PC-3 (cell line): ENCODE measurements around the gene EVPLL. TPM values are rescaled to one million over a fixed set of nuclear protein-coding genes. Genes with fewer than 3 reads are reported as not detected.
"Not testable (repeated sequence)": the region's sequence is repeated elsewhere in the genome, so short reads cannot be mapped to it uniquely, and the experiment has no call there.

ENCODE experiments used
- ATAC-seq: fragments of 200-7000 bp; cut with Tn5 transposase; 2 replicates; pipeline ENCODE4 v1.9.1; 2020; ENCODE audit warnings: mild to moderate bottlenecking, moderate library complexity
- BruUV-seq: library from RNA; stranded (reverse); fragments of 400-500 nt; replicated peaks from 2 replicates; lab custom pipeline; 2021; lab: Mats Ljungman, UMichigan
- CTCF ChIA-PET: fragments of 300-600 bp; sonication (Branson Sonifier 250); formaldehyde crosslinking; loops from one replicate; lab custom pipeline; 2022; ENCODE audit warnings: antibody characterized with exemption; lab: Charles Lee
- POLR2A ChIA-PET: fragments of 300-600 bp; sonication (Branson Sonifier 250); formaldehyde crosslinking; loops from one replicate; lab custom pipeline; 2022; ENCODE audit warnings: antibody characterized with exemption; ENCODE audit not compliant: unreplicated experiment; lab: Charles Lee
- DNase-seq: peaks from one replicate; pipeline ENCODE4 v3.0.0-alpha.2; 2015
- H2AFZ ChIP-seq: fragments of 300-600 bp; sonication (generic); 2 replicates; pipeline ENCODE4 v1.6.0; 2016; ENCODE audit warnings: antibody characterized with exemption, low read length
- H3F3A ChIP-seq: fragments of 300-600 bp; sonication (generic); one replicate; pipeline ENCODE4 v1.6.0; 2017; ENCODE audit warnings: antibody characterized with exemption, low read length, control low read depth, mild to moderate bottlenecking; ENCODE audit not compliant: unreplicated experiment
- H3K27ac ChIP-seq: fragments of 300-600 bp; sonication (generic); 2 replicates; pipeline ENCODE4 v1.5.1; 2016; ENCODE audit warnings: mild to moderate bottlenecking, low read length
- H3K27me3 ChIP-seq: fragments of 300-600 bp; sonication (generic); 2 replicates; pipeline ENCODE4 v1.6.1; 2016; ENCODE audit warnings: low read length, mixed read lengths
- H3K36me3 ChIP-seq: fragments of 300-600 bp; sonication (generic); 2 replicates; pipeline ENCODE4 v1.6.1; 2016; ENCODE audit warnings: low read depth, mixed run types, low read length, mixed read lengths
- H3K4me1 ChIP-seq: fragments of 300-600 bp; sonication (generic); 2 replicates; pipeline ENCODE4 v1.5.1; 2016; ENCODE audit warnings: low read length; ENCODE audit not compliant: insufficient read depth
- H3K4me2 ChIP-seq: fragments of 300-600 bp; sonication (generic); 2 replicates; pipeline ENCODE4 v1.6.0; 2016; ENCODE audit warnings: low read length
- H3K4me3 ChIP-seq: fragments of 300-600 bp; sonication (generic); 2 replicates; pipeline ENCODE4 v1.5.1; 2016; ENCODE audit warnings: mild to moderate bottlenecking, low read length, mixed read lengths
- H3K79me2 ChIP-seq: fragments of 300-600 bp; sonication (generic); 2 replicates; pipeline ENCODE4 v1.6.1; 2017; ENCODE audit warnings: low read length, mixed read lengths
- H3K9ac ChIP-seq: fragments of 300-600 bp; sonication (generic); 2 replicates; pipeline ENCODE4 v1.6.0; 2016; ENCODE audit warnings: mild to moderate bottlenecking, low read length
- H3K9me2 ChIP-seq: fragments of 300-600 bp; sonication (generic); replicated peaks from 2 replicates; pipeline ENCODE4 v1.6.1; 2016; ENCODE audit warnings: mixed run types, low read length, mixed read lengths
- H3K9me3 ChIP-seq: fragments of 300-600 bp; sonication (generic); 2 replicates; pipeline ENCODE4 v1.6.1; 2016; ENCODE audit warnings: low read length, mixed read lengths
- H4K20me1 ChIP-seq: fragments of 300-600 bp; sonication (generic); 2 replicates; pipeline ENCODE4 v1.6.1; 2016; ENCODE audit warnings: low read length, mixed read lengths
- EZH2 ChIP-seq: fragments of 300-600 bp; sonication (generic); IDR thresholded peaks from one replicate; pipeline ENCODE4 v1.6.1; 2017; ENCODE audit warnings: antibody characterized with exemption, mild to moderate bottlenecking, low read length; ENCODE audit not compliant: unreplicated experiment
- EZH2phosphoT487 ChIP-seq: fragments of 300-600 bp; sonication (generic); IDR thresholded peaks from 2 replicates; pipeline ENCODE4 v1.6.1; 2018; ENCODE audit warnings: mild to moderate bottlenecking, antibody characterized with exemption, low read length, borderline replicate concordance
- intact Hi-C: fragments of 100-400 bp; cut with micrococcal nuclease; formaldehyde crosslinking; loops from 2 replicates; pipeline ENCODE4 v1.9.0; 2023
- total RNA-seq: library from RNA; depleted of rRNA; stranded (reverse); fragments of >200 nt; gene quantifications from 2 replicates; pipeline ENCODE4 v1.2.3, GENCODE V29; 2014
- TF ChIP-seq, protein P1 (sequence below): fragments of 300-600 bp; sonication (generic); conservative IDR thresholded peaks from 2 replicates; pipeline ENCODE4 v1.5.1; 2017; ENCODE audit warnings: antibody characterized with exemption, low read depth, mild to moderate bottlenecking, low read length

EVPLL gene
- total RNA-seq, 1 experiment from 2014 or later: 1.3 TPM

- H3K79me2 ChIP-seq: no peaks in the 10 kb centered on the region
- BruUV-seq: no TSS peak
- no peaks in the 10 kb centered on the region for H4K20me1 ChIP-seq
- no peak overlapping the region for H2AFZ ChIP-seq
- no peak for TF ChIP-seq EZH2
- TF ChIP-seq EZH2phosphoT487: no peak
- peaks cover 12% of the 10 kb centered on the region for H3K4me1 ChIP-seq
- intact Hi-C loops: no loop called here
- no peak overlapping the region for H3K4me3 ChIP-seq
- no peak overlapping the region for H3K9ac ChIP-seq
- H3F3A ChIP-seq: no peaks in the 10 kb centered on the region
- H3K27me3 ChIP-seq: no peaks in the 10 kb centered on the region
- H3K9me3 ChIP-seq: no peaks in the 10 kb centered on the region
- no peak overlapping the region for H3K27ac ChIP-seq
- no peaks in the 10 kb centered on the region for H3K9me2 ChIP-seq
- POLR2A ChIA-PET: no interaction called here
- ATAC-seq: no peak
- CTCF ChIA-PET: no interaction called here
- peak; percentile 9 for DNase-seq
- no peak overlapping the region for H3K4me2 ChIP-seq
- H3K36me3 ChIP-seq: no peaks in the 10 kb centered on the region
Measured at GRCh38 chr17:18374216-18374615, 3.4 kb upstream of the EVPLL start.

GRCh38 chr17:18378205-18378505 lies 577 bp downstream of the EVPLL start:
- CTCF ChIA-PET: no interaction called here
- H3K4me3 ChIP-seq: no peak overlapping the region
- TF ChIP-seq EZH2: no peak
- TF ChIP-seq EZH2phosphoT487: no peak
- TF ChIP-seq, protein P1, sequence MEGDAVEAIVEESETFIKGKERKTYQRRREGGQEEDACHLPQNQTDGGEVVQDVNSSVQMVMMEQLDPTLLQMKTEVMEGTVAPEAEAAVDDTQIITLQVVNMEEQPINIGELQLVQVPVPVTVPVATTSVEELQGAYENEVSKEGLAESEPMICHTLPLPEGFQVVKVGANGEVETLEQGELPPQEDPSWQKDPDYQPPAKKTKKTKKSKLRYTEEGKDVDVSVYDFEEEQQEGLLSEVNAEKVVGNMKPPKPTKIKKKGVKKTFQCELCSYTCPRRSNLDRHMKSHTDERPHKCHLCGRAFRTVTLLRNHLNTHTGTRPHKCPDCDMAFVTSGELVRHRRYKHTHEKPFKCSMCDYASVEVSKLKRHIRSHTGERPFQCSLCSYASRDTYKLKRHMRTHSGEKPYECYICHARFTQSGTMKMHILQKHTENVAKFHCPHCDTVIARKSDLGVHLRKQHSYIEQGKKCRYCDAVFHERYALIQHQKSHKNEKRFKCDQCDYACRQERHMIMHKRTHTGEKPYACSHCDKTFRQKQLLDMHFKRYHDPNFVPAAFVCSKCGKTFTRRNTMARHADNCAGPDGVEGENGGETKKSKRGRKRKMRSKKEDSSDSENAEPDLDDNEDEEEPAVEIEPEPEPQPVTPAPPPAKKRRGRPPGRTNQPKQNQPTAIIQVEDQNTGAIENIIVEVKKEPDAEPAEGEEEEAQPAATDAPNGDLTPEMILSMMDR: no peak

DNA sequence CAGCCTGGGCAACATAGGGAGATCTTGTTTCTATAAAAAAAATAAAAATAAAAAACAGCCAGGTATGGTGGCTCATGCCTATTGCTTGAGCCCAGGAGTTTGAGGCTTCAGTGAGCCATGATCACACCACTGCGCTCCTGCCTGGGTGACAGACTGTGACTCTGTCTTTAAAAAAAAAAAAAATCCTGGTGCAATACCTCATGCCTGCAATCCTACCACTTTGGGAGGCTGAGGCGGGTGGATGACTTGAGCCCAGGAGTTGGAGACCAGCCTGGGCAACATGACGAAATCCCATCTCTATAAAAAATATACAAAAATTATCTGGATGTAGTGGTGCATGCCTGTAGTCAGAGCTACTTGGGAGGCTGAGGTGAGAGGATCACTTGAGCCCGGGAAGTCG lies 1.0 kb downstream of the EVPLL start:
- CTCF ChIA-PET, H3K4me3 ChIP-seq, H3K27ac ChIP-seq, H3K27me3 ChIP-seq, H3K9me3 ChIP-seq, H4K20me1 ChIP-seq, DNase-seq, H2AFZ ChIP-seq, H3F3A ChIP-seq, H3K4me2 ChIP-seq, intact Hi-C loops, H3K9ac ChIP-seq, BruUV-seq, ATAC-seq, POLR2A ChIA-PET, H3K9me2 ChIP-seq, H3K36me3 ChIP-seq, H3K79me2 ChIP-seq: not testable (repeated sequence)
- peaks cover 12% of the 10 kb centered on the region for H3K4me1 ChIP-seq

More at GRCh38 chr17:18378205-18378505, 577 bp downstream of the EVPLL start:
- peak overlapping the region; percentile 69; the same call in 1 of the 2 replicates for H3K4me2 ChIP-seq
- no peak overlapping the region for H3K9ac ChIP-seq
- POLR2A ChIA-PET: no interaction called here
- no peak overlapping the region for H3K27ac ChIP-seq
- no peaks in the 10 kb centered on the region for H3F3A ChIP-seq
- H2AFZ ChIP-seq: no peak overlapping the region
- H3K9me3 ChIP-seq: no peaks in the 10 kb centered on the region
- H3K4me1 ChIP-seq: peaks cover 12% of the 10 kb centered on the region
- DNase-seq (no peak), ATAC-seq (no peak)
- no peaks in the 10 kb centered on the region for H3K79me2 ChIP-seq
- no peaks in the 10 kb centered on the region for H3K9me2 ChIP-seq
- H3K36me3 ChIP-seq: no peaks in the 10 kb centered on the region
- intact Hi-C loops: no loop called here
- H3K27me3 ChIP-seq: no peaks in the 10 kb centered on the region
- no TSS peak for BruUV-seq
- H4K20me1 ChIP-seq: no peaks in the 10 kb centered on the region
